Omental fat pad (tissue), 4 donors: Measurements from ENCODE around the gene MT1H. TPM values are rescaled to one million over a fixed set of nuclear protein-coding genes. Genes with fewer than 3 reads are reported as not detected.

Experiments
- ATAC-seq: fragments of 150-250 bp; one replicate; pipeline ENCODE4 v1.9.1; 2016; ENCODE audit warnings: mild to moderate bottlenecking, moderate library complexity; ENCODE audit not compliant: low FRiP score
- DNase-seq: peaks from one replicate; pipeline ENCODE4 v3.0.0-alpha.2; 2019; ENCODE audit warnings: low spot score
- total RNA-seq, 4 donors: library from RNA; depleted of rRNA; stranded (reverse); fragments of >200 nt; gene quantifications; one replicate each; pipeline ENCODE4 v1.1.0, GENCODE V29; 2016
- TF ChIP-seq, protein P1 (sequence below), 3 donors: fragments of 450-650 bp; IDR thresholded peaks; one replicate each; pipeline ENCODE4 v1.5.1; 2016 to 2017; ENCODE audit warnings: antibody characterized with exemption in 3 of 3, mild to moderate bottlenecking in 3 of 3, moderate library complexity in 2 of 3

MT1H gene
- total RNA-seq, 4 donors from 2014 or later: 11.9 to 23.3 TPM; not detected in 2

DNA sequence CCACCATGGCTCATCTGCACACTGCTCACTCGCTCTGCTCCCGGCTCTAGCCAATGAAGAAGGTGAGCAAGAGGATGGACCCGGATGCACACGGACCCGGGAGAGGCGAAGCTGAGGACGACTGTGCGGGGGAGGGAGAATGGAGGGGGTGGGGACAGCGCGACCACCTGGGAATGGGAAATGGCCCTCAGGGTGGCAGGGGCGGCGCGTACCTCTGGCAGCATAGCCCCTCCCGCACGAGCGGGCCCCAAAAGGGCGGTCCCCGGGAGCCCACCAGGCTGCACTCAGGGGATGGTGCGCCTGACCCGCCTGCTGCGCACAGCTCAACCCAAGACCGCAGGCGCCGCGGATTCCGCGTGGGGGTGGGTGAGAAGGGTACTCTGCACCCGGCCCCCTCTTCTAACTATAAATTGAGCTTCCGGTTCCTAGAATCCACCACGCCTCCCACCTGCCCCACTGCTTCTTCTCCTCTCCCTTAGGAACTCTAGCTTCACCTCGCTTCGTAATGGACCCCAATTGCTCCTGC is 6.1 kb downstream of the MT1H start:
- TF ChIP-seq, protein P1, sequence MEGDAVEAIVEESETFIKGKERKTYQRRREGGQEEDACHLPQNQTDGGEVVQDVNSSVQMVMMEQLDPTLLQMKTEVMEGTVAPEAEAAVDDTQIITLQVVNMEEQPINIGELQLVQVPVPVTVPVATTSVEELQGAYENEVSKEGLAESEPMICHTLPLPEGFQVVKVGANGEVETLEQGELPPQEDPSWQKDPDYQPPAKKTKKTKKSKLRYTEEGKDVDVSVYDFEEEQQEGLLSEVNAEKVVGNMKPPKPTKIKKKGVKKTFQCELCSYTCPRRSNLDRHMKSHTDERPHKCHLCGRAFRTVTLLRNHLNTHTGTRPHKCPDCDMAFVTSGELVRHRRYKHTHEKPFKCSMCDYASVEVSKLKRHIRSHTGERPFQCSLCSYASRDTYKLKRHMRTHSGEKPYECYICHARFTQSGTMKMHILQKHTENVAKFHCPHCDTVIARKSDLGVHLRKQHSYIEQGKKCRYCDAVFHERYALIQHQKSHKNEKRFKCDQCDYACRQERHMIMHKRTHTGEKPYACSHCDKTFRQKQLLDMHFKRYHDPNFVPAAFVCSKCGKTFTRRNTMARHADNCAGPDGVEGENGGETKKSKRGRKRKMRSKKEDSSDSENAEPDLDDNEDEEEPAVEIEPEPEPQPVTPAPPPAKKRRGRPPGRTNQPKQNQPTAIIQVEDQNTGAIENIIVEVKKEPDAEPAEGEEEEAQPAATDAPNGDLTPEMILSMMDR (IDR thresholded peaks at IDR 0.05): no peak
- peak; percentile 60 for ATAC-seq
- DNase-seq: no peak

DNA sequence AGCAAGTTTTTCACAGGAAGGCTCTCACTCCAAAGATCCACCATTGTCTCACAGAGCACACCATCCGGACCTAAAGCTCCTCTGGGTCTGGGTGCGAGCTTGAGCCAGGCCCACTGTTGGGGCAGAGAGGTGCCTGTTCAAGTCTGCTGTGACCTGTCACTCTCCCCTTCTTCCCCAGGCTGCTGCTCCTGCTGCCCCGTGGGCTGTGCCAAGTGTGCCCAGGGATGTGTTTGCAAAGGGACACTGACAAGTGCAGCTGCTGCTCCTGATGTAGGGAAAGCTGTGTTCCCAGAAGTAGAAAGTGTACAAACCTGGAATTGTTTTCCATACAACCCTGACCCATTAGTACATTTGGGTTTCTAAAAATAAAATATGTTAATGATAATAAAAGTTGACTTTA is 7.9 kb downstream of the MT1H start:
- no peak for DNase-seq
- no peak for ATAC-seq
- TF ChIP-seq, protein P1 (IDR thresholded peaks at IDR 0.05): no peak

GRCh38 chr16:56679078-56679730 is 9.6 kb downstream of the MT1H start:
- no peak for ATAC-seq
- no peak for DNase-seq
- TF ChIP-seq, protein P1 (IDR thresholded peaks at IDR 0.05): no peak

DNA sequence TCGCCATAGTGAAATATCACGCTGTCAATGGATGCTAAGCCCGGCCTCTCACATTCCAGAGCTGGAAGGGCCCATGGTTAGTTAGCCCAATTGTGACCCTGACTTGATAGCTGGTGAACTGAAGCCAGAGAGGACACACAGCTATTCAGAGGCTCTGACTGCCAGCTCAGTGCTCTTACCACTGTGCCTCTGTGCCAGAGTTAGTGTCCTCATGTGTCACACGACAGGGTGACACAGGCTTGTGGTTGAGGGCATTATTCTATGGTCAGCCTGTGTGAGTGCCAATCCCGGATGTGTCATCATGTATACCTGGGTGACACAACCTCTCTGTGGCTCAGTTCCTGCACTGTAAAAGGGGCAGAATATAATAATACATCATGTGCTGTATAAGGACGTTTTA is 10.2 kb downstream of the MT1H start:
- ATAC-seq (no peak), DNase-seq (no peak)

GRCh38 chr16:56681939-56682702 is 12.5 kb downstream of the MT1H start, which contains the start of gene MT1X:
TSS of gene MT1X (plus strand) at chr16:56682470. CDS start at chr16:56682541, 71 bp downstream.
- peak; percentile 93 for ATAC-seq
- DNase-seq: peak; percentile 92
- TF ChIP-seq, protein P1 (IDR thresholded peaks at IDR 0.05): no peak

More for the DNA sequence above, 10.2 kb downstream of the MT1H start:
- TF ChIP-seq, protein P1 (IDR thresholded peaks at IDR 0.05): no peak

GRCh38 chr16:56682703-56683397 is 13.2 kb downstream of the MT1H start:
- TF ChIP-seq, protein P1 (IDR thresholded peaks at IDR 0.05): no peak
- ATAC-seq: no peak

More at GRCh38 chr16:56682703-56683397, 13.2 kb downstream of the MT1H start:
- DNase-seq: no peak
